GM18505 (cell line): ENCODE results near the gene NKX2-3.

Experiments
- ATAC-seq: cut with Tn5 transposase; IDR thresholded peaks from one replicate; pipeline ENCODE4 v1.9.1; 2021; ENCODE audit not compliant: unreplicated experiment
- POLR2A ChIP-seq: IDR thresholded peaks from 4 replicates; pipeline ENCODE4 v1.6.1; 2011; ENCODE audit warnings: borderline replicate concordance; ENCODE audit not compliant: insufficient read depth, insufficient read length; ENCODE audit errors: extremely low read depth

NKX2-3 gene

DNA sequence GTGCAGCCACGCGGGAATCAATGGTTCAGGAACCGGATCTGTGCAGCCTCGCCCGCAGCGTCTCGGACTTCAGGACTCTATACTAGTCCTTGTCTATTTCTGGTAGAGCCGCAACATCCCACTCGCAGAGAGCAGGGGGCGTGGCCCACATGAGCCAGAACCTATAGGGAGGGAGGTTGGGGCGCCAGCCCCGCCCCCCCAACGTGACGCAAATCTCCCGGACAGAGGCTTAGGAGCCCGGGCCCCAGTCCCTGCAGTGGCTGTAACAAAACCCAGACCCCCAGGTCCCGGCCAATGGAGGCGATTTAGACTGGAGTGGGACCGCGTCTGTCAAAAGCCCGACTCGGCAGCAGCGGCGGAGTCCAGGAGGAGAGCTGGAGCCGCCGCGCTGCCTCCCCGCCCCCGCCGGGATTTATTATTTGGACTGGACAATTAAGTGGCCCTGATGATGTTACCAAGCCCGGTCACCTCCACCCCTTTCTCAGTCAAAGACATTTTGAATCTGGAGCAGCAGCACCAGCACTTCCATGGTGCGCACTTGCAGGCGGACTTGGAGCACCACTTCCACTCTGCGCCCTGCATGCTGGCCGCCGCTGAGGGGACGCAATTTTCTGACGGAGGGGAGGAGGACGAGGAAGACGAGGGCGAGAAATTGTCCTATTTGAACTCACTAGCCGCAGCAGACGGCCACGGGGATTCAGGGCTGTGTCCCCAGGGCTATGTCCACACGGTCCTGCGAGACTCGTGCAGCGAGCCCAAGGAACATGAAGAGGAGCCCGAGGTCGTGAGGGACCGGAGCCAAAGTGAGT, at the start of gene NKX2-3:
Gene NKX2-3, plus strand, starts transcription at position 256 of the 809 bp plus-strand sequence. Its CDS starts 190 bp downstream, at position 446.
- no peak for ATAC-seq
- TF ChIP-seq POLR2A, result no peak

DNA sequence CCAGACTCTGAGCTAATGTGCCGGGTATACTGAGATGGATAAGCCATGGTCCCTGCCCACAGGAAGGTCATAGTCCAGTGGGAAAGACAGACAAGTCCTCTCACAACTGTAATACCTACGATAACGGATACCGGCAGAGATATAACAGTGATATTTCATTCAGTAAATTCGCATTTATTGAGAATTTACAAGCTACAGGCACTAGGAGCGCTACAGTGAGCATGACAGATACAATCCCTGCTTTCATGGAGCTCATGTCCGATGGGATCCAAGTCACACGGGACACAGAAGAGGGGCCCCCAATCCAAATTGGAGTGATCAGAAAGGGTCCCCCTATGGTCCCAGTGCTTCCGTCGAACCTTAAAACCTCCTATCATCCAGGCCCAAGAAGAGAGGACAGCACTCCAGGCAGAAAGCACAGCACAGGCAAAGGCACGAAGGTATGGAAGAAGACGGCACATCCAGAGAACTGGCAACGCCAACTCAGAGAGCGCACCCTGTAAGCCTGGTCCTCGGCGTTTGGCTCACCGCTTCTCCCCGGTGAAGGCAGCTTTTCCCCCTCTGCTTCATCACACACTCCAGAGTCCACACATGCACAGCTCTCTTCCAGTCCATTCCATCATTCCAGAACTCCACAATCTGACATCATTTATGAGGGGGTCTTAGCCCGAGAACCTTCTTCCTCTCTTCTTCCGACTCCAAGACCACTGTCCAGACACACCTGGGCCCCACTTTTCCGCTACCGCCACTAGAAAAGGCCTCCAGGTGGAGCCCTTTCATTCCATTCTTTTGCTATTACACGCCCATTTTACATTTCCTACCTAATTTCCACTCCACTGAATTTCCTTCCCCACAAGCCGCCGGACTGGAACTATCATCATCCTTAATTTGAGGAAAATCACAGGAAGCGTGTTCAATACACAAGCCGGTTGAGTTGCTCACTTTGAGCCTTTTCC, 47.8 kb upstream of the NKX2-3 start:
- TF ChIP-seq POLR2A, result no peak
- ATAC-seq, result no peak

DNA sequence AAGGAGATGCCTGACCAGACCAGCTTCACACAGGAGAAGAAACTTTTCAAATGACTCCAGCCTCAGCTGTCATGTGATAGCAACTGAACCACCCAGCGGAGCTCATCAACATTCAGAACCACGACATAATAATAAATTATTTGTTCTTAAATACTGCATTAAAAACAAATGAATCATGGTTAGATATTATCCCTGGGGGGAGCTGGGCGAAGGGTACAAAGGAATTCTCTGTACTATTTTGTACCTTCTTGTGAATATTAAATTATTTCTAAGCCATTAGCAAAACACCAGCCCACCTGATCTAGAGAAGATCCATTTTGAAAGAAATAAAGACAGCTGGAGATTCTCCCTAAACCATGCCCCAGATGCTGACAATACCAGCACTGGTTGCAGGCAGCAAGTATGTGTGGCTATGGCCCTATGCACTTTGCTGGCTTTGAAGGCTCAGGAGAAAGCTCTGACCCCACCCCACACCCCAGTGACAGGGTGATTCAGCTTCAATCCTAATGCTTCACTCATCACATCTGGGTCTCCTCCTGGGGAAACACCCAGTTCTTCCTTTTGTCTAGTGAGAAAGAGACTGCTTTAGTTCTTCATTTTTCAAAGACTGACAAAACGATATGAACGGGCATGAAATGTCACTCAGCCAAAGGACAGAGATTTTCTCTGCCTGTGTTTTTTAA, 45.5 kb upstream of the NKX2-3 start:
- ATAC-seq, result no peak
- TF ChIP-seq POLR2A, result no peak

DNA sequence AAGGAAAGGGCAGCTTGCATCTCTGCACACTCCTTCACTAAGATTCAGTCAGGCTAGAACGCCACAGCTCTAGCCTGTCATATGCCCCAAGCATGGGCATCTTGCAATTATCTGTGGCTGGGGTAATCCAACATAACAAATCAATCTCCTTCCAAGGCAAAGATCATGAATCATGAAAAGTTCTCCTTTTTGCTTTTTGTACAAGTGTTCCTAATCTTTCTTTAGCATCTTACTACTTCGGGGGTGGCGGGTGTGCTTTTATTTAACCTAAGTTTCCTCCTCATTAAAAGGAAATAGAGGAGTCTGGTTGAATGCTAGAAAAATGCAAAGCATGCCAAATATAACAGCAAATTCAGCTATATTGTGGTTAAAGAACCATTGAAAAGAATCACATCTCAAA, 43.5 kb upstream of the NKX2-3 start:
- no peak for TF ChIP-seq POLR2A
- ATAC-seq, result no peak

DNA sequence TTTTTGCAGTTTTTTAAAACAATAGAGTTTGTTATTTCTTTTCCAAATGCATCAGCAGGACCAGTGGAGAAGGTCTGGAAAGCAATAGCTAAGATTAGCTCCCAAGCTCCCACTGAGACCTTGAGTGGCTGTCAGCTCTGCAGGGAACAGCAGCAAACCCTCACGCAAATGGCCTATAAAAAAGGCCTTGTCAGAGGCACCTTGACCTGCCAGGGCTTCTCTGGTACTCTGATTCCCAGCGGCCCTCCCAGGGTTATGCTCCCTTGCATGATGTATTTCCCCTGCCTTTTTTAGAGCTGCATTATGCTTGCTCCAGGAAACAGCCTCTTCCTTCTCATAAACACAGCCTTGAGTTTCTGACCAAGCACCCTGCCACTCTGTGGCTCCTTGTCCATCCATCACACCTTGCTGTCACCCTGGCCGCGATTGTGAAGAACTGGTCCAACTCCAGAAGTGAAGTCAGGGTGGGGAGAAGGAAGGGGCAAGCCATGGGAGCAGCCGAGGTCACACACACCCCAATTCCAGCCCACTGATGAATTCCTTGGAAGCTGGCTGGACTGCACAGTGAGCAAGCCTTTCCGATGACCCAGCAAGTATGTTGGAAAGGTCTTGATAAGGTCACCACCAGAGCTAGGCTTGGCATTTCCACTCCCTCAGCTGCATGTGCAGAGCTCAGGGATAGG, 35.3 kb upstream of the NKX2-3 start:
- no peak for TF ChIP-seq POLR2A
- no peak for ATAC-seq

DNA sequence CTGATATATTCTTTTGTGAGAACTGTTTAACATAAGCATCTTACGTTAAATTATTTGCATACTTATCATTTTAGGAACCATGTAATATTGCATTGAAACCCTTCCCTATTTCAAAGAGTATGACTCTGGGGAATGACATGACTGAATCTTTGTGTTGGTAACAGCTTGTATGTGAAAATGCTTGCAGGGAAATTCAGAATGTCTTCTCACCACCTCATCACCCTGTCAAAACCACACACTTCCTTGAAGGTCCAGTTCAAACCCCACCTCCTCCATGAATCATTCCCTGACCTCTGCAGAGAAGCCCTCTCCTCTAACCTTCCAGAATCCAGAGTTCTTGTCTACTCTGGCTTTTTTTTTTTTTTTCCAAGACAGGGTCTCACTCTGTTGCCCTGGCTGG, 26.3 kb upstream of the NKX2-3 start:
- no peak for ATAC-seq
- TF ChIP-seq POLR2A, result no peak

DNA sequence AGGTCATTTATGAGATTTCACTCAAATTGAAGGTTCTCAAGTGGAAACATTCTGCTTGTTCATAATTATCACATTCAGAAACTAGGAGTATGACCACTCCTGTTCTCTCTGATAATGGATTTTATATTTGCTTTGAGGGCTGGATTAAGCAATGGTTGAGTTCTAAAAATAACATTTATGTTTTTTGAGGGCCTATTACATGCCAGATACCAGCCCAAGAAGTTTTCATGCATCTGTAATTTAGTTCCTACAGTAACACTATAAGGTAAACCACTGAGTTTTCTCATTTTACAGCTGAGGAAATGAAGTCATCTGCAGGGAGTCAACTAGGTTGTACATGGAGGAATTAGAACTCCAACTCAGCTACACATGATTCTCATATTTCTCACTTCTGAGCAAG, 25.5 kb upstream of the NKX2-3 start:
- TF ChIP-seq POLR2A, result no peak
- ATAC-seq, result no peak

DNA sequence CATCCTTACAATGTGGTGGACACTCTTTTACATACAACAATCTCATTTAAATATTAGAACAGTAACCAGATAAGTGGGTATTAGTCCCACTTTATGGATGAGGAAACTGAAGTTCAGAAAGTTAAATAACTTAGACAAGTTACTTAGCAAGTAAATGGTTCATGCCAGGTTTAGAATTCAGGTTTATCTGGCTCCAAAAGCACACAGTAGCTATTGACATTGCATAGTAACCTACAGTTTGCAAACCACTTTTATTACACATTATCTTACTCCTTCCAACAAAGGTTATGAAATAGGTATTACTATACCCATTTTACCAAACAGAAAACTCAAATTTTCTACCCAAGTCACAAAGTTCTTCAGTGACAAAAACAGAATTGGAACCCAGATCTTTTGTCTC, 19.7 kb upstream of the NKX2-3 start:
- no peak for ATAC-seq
- TF ChIP-seq POLR2A, result no peak

DNA sequence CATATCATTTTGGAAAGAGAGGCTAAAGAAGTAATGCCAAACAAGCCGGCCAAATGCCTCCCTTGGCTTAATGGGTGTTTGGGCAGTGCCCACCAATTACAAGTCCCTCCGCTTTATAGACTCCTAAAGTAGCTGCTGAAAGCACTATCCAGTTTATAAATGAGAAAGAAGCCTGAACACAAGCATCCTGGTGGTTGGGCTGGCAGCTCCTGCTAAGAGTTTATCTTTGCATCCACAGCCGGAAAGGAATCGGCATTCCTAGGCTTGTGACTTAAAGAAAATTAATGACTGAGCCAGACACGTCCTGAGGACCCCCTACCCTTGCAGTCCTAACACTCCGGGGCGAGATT, 13.1 kb upstream of the NKX2-3 start:
- ATAC-seq, result no peak
- TF ChIP-seq POLR2A, result no peak

DNA sequence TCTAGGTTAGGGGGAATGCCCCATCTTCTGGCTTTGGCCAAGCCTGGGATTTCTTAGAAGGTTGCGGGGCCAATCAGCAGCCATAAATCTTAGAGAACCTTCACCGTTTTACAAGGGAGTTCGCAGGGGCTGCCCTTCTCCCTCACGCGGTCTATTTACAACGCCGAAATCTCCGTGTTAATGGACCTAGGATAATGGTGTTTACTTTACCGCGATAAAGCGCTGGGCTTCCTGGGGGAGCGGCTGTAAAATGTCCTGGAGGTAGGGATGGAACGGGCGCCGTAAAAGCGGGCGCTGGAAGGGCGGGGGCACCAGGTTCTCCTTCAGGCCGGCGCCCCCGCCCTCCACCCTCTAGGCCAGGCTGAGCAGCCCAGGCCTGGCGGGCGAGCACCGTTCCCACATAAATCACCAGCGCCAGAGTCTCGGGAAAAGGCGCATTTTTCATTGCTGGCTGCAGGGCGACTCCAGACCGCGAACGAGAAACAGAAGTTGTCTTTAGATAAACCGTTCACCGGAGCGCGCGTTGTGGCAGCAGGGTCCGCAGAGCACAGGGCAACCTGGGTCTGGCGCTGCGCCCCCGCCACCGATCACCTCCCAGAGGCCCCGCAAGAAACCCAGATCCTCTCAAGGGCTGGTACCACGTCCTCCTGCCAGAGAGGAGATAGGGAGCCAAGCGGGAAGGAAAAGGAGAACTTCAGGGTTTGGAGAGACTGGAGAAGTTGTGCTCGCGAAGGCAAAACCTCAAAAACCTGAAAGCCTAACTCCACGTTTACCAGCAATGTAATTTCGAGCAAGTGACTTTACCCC, 12.5 kb upstream of the NKX2-3 start:
- no peak for TF ChIP-seq POLR2A
- no peak for ATAC-seq

DNA sequence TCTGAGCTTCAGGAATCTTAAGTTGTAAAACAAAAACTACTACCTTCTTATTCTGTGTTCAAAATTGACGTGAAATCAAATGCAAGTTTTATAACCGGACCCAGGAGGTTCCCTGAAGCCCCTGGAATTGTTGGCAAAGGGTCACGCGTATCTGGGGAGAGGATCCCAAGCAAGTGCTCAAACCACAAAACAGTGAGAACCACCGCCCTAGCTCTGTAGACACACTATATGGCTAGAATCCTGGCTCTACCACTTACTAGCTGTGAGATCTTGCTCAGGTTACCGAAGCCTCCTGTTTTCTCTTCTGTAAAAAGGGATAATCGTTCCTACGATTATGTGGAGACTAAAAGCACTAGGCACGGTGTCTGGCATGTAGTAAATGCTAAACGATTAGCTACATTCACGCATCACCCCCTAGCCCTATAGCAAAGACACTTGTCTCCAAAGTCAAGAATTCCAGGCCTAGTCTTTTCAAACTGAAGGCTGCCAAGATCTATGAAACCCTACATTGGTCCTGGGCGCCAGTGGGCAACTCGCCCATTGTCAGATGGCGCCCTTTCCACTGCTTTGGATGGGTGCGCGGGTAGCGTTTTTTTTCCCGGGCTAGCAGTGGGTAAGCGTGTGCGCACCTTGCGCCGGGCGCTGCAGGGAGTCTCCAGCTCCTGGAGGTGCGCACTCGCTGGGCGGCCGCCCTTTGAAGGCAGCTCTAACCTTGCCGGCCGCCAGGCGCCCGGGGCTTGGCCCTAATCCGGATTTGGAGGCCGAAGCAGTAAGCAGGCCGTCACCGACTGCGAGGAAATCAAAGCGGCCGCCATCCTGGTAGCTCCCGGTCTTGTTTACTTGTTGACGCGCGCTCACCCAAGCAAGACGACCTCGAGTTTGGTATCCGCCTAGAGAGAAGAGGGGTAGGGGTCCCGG, 11.6 kb upstream of the NKX2-3 start:
- no peak for ATAC-seq

More for the DNA sequence above, 11.6 kb upstream of the NKX2-3 start:
- no peak for TF ChIP-seq POLR2A
